NCI-H1417 (cell line): ENCODE data around the gene HHIPL1.

Source experiments
- DNase-seq, 3 experiments: peaks; one replicate each; lab custom pipeline; 2025; lab: John Stamatoyannopoulos, UW

The HHIPL1 gene

GRCh38 chr14:99689266-99690236 is 44.6 kb downstream of the HHIPL1 start:
- no peak for DNase-seq

GRCh38 chr14:99690636-99691035 is 45.7 kb downstream of the HHIPL1 start:
- DNase-seq = no peak

- no peak for DNase-seq
Measured at GRCh38 chr14:99691111-99691885, 46.4 kb downstream of the HHIPL1 start.

GRCh38 chr14:99693918-99694317 is 49.0 kb downstream of the HHIPL1 start:
- no peak for DNase-seq

GRCh38 chr14:99696929-99697328 is 52.0 kb downstream of the HHIPL1 start:
- DNase-seq = no peak

- DNase-seq = no peak
Measured at GRCh38 chr14:99698236-99698635, 53.3 kb downstream of the HHIPL1 start.

GRCh38 chr14:99698642-99699041 is 53.7 kb downstream of the HHIPL1 start:
- no peak for DNase-seq

GRCh38 chr14:99699085-99699760 is 54.3 kb downstream of the HHIPL1 start:
- DNase-seq = no peak

GRCh38 chr14:99699861-99700260 is 54.9 kb downstream of the HHIPL1 start:
- DNase-seq = no peak

- DNase-seq = no peak
Measured at GRCh38 chr14:99700379-99700778, 55.5 kb downstream of the HHIPL1 start.

GRCh38 chr14:99701260-99701659 is 56.3 kb downstream of the HHIPL1 start:
- DNase-seq = no peak

GRCh38 chr14:99702115-99702514 is 57.2 kb downstream of the HHIPL1 start:
- no peak for DNase-seq

GRCh38 chr14:99703381-99703780 is 58.5 kb downstream of the HHIPL1 start:
- DNase-seq = no peak

GRCh38 chr14:99704037-99704436 is 59.1 kb downstream of the HHIPL1 start:
- DNase-seq = no peak

- no peak for DNase-seq
Measured at GRCh38 chr14:99706107-99706900, 61.4 kb downstream of the HHIPL1 start.

- no peak for DNase-seq
Measured at GRCh38 chr14:99707420-99707819, 62.5 kb downstream of the HHIPL1 start.

- DNase-seq = no peak
Measured at GRCh38 chr14:99707921-99708320, 63.0 kb downstream of the HHIPL1 start.

- DNase-seq = no peak
Measured at GRCh38 chr14:99708449-99708848, 63.5 kb downstream of the HHIPL1 start.

- no peak for DNase-seq
Measured at GRCh38 chr14:99713972-99714371, 69.0 kb downstream of the HHIPL1 start.

GRCh38 chr14:99715266-99716000 is 70.5 kb downstream of the HHIPL1 start:
- no peak for DNase-seq
